ENCODE data around the gene SRCIN1. TPM values are rescaled to one million over a fixed set of nuclear protein-coding genes. Genes with fewer than 3 reads are reported as not detected.
"Not testable (repeated sequence)": the region's sequence is repeated elsewhere in the genome, so short reads cannot be mapped to it uniquely, and the experiment has no call there.

Gene SRCIN1
- polyA plus RNA-seq, 1 experiment: not detected

GRCh38 chr17:38628441-38628840, 22.7 kb upstream of the SRCIN1 start:
- Histone ChIP-seq H3K9me3 (ENCODE audit: control insufficient read depth, insufficient read depth, low read length) (no peaks in the 10 kb centered on the region), H3K4me3 (ENCODE audit: low read depth, low read length) (no peak overlapping the region), H3K27me3 (ENCODE audit: control insufficient read depth, insufficient read depth, low read length) (peaks cover 6% of the 10 kb centered on the region), H3K27ac (ENCODE audit: low read depth, low read length) (no peak overlapping the region)
- CTCF ChIA-PET: interaction anchor here (1.1 kb wide), 1 partner anchor 205 kb away, joined by 3 read pairs; no protein-coding TSS in a partner anchor
- TF ChIP-seq, protein P1, sequence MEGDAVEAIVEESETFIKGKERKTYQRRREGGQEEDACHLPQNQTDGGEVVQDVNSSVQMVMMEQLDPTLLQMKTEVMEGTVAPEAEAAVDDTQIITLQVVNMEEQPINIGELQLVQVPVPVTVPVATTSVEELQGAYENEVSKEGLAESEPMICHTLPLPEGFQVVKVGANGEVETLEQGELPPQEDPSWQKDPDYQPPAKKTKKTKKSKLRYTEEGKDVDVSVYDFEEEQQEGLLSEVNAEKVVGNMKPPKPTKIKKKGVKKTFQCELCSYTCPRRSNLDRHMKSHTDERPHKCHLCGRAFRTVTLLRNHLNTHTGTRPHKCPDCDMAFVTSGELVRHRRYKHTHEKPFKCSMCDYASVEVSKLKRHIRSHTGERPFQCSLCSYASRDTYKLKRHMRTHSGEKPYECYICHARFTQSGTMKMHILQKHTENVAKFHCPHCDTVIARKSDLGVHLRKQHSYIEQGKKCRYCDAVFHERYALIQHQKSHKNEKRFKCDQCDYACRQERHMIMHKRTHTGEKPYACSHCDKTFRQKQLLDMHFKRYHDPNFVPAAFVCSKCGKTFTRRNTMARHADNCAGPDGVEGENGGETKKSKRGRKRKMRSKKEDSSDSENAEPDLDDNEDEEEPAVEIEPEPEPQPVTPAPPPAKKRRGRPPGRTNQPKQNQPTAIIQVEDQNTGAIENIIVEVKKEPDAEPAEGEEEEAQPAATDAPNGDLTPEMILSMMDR (IDR thresholded peaks at IDR 0.05; ENCODE audit: low read depth, low read length): no peak
- POLR2A ChIA-PET: no interaction called here
- no peak for DNase-seq (ENCODE audit: low read depth, low spot score)

DNA sequence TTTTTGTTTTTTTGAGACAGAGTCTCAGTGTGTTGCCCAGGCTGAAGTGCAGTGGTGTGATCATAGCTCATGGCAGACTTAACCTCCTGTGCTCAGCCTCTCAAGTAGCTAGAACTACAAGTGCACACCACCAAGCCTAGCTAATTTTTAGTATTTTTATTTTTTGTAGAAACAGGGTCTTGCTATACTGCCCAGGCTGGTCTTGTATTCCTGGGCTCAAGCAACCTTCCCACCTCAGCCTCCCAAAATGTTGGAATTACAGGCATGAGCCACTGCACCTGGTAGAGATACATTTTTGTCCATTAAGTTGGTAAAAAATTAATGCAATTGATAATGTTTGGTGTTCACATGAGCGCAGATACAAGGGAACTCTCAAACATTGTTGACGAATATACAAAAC, 22.2 kb upstream of the SRCIN1 start:
- Histone ChIP-seq H3K27ac (ENCODE audit: low read depth, low read length) (no peak overlapping the region), H3K27me3 (ENCODE audit: control insufficient read depth, insufficient read depth, low read length) (peaks cover 9% of the 10 kb centered on the region), H3K9me3 (ENCODE audit: control insufficient read depth, insufficient read depth, low read length) (no peaks in the 10 kb centered on the region), H3K4me3 (ENCODE audit: low read depth, low read length) (no peak overlapping the region)
- CTCF ChIA-PET: no interaction called here
- no peak for DNase-seq (ENCODE audit: low read depth, low spot score)
- POLR2A ChIA-PET: no interaction called here
- TF ChIP-seq, protein P1 (IDR thresholded peaks at IDR 0.05; ENCODE audit: low read depth, low read length): no peak

- H3K4me3 ChIP-seq (ENCODE audit: low read depth, low read length); POLR2A ChIA-PET; H3K9me3 ChIP-seq (ENCODE audit: control insufficient read depth, insufficient read depth, low read length); DNase-seq (ENCODE audit: low read depth, low spot score); CTCF ChIA-PET; H3K27ac ChIP-seq (ENCODE audit: low read depth, low read length): not testable (repeated sequence)
- H3K27me3 ChIP-seq (ENCODE audit: control insufficient read depth, insufficient read depth, low read length): peaks cover 14% of the 10 kb centered on the region
These were observed 21.0 kb upstream of the SRCIN1 start for GRCh38 chr17:38626606-38627226.

DNA sequence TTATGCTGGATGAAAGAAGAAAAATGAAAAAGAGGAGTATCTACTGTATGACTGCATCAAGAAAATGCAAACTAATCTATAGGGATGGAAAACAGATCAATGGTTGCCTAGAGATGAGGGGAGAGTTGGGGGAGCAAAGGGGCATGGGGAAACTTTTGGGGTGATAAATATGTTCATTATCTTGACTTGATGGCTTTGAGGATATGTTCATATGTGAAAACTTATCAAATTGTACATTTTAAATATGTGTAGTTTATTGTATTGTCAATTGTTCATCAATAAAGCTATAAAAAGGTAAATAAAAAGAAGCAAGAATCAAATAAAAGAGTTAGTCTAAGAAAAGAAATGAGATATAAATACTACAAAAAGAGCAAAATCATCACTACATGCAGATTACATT, 19.7 kb upstream of the SRCIN1 start:
- ChIA-PET CTCF (interaction anchor here (1.3 kb wide), 1 partner anchor 67 kb away, joined by 8 read pairs; no protein-coding TSS in a partner anchor), POLR2A (interaction anchor here (0.8 kb wide), 1 partner anchor 37 kb away, joined by 3 read pairs; no protein-coding TSS in a partner anchor)
- TF ChIP-seq, protein P1 (IDR thresholded peaks at IDR 0.05; ENCODE audit: low read depth, low read length): no peak
- H3K27ac ChIP-seq (ENCODE audit: low read depth, low read length): no peak overlapping the region
- no peaks in the 10 kb centered on the region for H3K9me3 ChIP-seq (ENCODE audit: control insufficient read depth, insufficient read depth, low read length)
- H3K27me3 ChIP-seq (ENCODE audit: control insufficient read depth, insufficient read depth, low read length): peaks cover 20% of the 10 kb centered on the region
- H3K4me3 ChIP-seq (ENCODE audit: low read depth, low read length): no peak overlapping the region
- DNase-seq (ENCODE audit: low read depth, low spot score): no peak

- DNase-seq (ENCODE audit: low read depth, low spot score); H3K9me3 ChIP-seq (ENCODE audit: control insufficient read depth, insufficient read depth, low read length); H3K4me3 ChIP-seq (ENCODE audit: low read depth, low read length); H3K27ac ChIP-seq (ENCODE audit: low read depth, low read length); POLR2A ChIA-PET: not testable (repeated sequence)
- peaks cover 21% of the 10 kb centered on the region for H3K27me3 ChIP-seq (ENCODE audit: control insufficient read depth, insufficient read depth, low read length)
- CTCF ChIA-PET: interaction anchor here (1.3 kb wide), 1 partner anchor 67 kb away, joined by 8 read pairs; no protein-coding TSS in a partner anchor
These were observed 19.1 kb upstream of the SRCIN1 start for GRCh38 chr17:38624782-38625355.

DNA sequence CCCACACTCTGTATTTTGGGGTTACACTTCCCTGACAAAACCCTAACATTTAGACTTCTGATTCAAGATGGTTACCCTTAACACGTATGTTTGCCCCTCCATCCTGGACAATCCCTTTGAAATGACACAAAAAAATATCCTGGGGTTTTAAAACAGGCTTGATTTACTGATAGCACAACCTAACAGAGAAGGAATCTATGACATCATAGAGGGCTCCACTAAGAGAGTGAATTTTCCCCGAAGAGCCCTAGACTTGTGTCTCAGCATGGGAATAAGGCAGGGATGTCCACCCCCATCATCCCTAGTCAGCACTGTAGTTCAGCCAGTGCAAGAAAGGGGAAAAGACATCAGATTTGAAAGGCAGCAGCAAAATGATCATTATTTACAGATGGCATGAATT, 15.8 kb upstream of the SRCIN1 start:
- Histone ChIP-seq H3K27ac (ENCODE audit: low read depth, low read length) (no peak overlapping the region), H3K4me3 (ENCODE audit: low read depth, low read length) (no peak overlapping the region), H3K9me3 (ENCODE audit: control insufficient read depth, insufficient read depth, low read length) (no peaks in the 10 kb centered on the region), H3K27me3 (ENCODE audit: control insufficient read depth, insufficient read depth, low read length) (peaks cover 41% of the 10 kb centered on the region)
- TF ChIP-seq, protein P1 (IDR thresholded peaks at IDR 0.05; ENCODE audit: low read depth, low read length): no peak
- no peak for DNase-seq (ENCODE audit: low read depth, low spot score)
- ChIA-PET CTCF (no interaction called here), POLR2A (no interaction called here)

Measured in AG04450 (cell line).